Stimulated activated CD4-positive, alpha-beta T cell treated with anti-CD3 and anti-CD28 coated beads, TNF-alpha, amount 100 ng/mL, for 4 hours (primary cell): ENCODE measurements around the gene KIRREL3.

Source experiments
- DNase-seq, 3 experiments: peaks; one replicate each; pipeline ENCODE4 v3.0.0-alpha.2; 2020; ENCODE audit warnings: low read depth in 3 of 3

The KIRREL3 gene

GRCh38 chr11:126487711-126488110 is 512.9 kb downstream of the KIRREL3 start:
- DNase-seq, result no peak

- no peak for DNase-seq
Observed at GRCh38 chr11:126485986-126486635, 514.5 kb downstream of the KIRREL3 start.

- DNase-seq, result no peak
Observed at GRCh38 chr11:126485021-126485792, 515.4 kb downstream of the KIRREL3 start.

- DNase-seq, result no peak
Observed at GRCh38 chr11:126484266-126484665, 516.3 kb downstream of the KIRREL3 start.

- no peak for DNase-seq
Observed at GRCh38 chr11:126483621-126484195, 516.9 kb downstream of the KIRREL3 start.

- no peak for DNase-seq
Observed at GRCh38 chr11:126482586-126483108, 517.9 kb downstream of the KIRREL3 start.

GRCh38 chr11:126481303-126481680 is 519.3 kb downstream of the KIRREL3 start:
- no peak for DNase-seq

- DNase-seq, result peak; percentile 41 to 45 (median 42)
Observed at GRCh38 chr11:126480410-126481302, 519.9 kb downstream of the KIRREL3 start.

GRCh38 chr11:126480015-126480409 is 520.6 kb downstream of the KIRREL3 start:
- DNase-seq, result no peak

GRCh38 chr11:126479178-126479930 is 521.2 kb downstream of the KIRREL3 start:
- no peak for DNase-seq

GRCh38 chr11:126478466-126478865 is 522.1 kb downstream of the KIRREL3 start:
- no peak for DNase-seq

GRCh38 chr11:126477535-126478305 is 522.9 kb downstream of the KIRREL3 start:
- no peak for DNase-seq

- no peak for DNase-seq
Observed at GRCh38 chr11:126476977-126477376, 523.6 kb downstream of the KIRREL3 start.

GRCh38 chr11:126476266-126476924 is 524.2 kb downstream of the KIRREL3 start:
- DNase-seq, result no peak

GRCh38 chr11:126475014-126475991 is 525.3 kb downstream of the KIRREL3 start:
- no peak for DNase-seq

GRCh38 chr11:126474220-126474619 is 526.4 kb downstream of the KIRREL3 start:
- no peak for DNase-seq

- no peak for DNase-seq
Observed at GRCh38 chr11:126473269-126473668, 527.3 kb downstream of the KIRREL3 start.

- no peak for DNase-seq
Observed at GRCh38 chr11:126469311-126469710, 531.3 kb downstream of the KIRREL3 start.
